CD4-positive, alpha-beta T cell treated with Interleukin-1 beta for 1 hour (primary cell): ENCODE data around the gene GRAP.

Experiments
- DNase-seq, 2 donors: peaks; one replicate each; pipeline ENCODE4 v3.0.0-alpha.2; 2020 to 2022

Gene GRAP

DNA sequence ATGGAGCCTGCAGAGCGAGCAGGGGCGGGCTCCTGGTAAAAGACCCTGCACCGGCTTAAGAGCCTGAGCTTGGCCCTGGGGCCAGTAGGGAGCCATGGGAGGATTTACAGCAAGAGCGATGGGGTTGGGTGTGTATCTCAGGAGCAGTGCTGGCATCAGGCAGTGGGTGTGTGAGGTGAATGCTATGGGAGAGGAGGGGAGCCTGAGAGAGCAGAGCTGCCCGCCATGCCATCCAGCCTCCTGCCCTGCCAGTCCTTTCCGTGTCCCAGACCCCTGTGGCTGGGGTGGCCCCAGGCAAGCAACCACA is 65.5 kb downstream of the GRAP start:
- no peak for DNase-seq

DNA sequence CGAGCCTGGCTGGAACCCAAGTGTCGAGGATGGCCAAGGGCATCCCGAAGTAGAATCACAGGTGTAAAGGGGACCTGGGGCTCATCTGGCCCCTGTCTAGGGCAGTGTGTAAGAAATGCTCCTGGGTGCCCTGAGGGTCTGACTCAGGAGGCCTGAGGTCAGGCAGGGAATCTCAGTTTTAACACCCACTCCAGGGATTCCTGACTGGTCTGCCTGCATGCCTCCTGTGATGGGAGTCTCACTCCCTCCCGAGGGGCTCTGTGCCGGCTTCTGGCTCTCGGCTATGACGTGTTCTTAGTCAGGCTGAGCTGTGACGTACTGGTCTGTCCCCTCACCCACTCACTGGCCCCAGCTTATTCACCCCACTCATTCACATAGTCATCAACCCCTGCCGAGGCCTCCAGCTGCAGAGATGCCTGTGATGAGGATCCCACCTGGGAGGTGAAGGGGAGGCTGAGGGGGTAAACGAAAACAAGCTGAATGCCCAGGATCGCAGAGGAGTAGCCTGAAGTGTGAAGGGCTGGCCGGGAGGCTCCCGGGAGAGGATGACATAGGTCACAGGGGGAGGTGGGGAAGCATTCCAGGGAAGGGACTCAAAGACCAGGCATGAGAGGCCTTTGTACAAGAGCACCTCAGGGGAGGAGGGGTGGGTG is 65.9 kb downstream of the GRAP start:
- no peak for DNase-seq

DNA sequence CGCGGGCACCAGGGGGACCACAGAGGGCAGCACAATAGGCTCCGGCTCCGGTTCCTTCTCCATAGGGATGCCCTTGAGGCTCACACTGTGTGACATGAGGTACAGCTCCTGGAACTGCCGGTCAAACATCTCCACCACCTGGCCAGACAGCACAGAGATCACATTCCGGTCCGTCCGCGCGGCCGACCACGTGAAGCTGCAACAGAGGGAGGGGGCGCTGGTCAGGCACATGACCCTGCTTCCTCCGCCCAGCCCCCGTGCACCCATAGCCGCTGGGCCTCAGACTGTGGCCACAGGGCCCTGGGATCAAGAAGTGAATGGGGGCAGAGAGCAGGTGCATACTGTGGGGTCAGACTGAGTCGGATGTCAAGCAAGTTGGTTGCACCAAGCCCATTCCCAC is 68.1 kb downstream of the GRAP start:
- no peak for DNase-seq

DNA sequence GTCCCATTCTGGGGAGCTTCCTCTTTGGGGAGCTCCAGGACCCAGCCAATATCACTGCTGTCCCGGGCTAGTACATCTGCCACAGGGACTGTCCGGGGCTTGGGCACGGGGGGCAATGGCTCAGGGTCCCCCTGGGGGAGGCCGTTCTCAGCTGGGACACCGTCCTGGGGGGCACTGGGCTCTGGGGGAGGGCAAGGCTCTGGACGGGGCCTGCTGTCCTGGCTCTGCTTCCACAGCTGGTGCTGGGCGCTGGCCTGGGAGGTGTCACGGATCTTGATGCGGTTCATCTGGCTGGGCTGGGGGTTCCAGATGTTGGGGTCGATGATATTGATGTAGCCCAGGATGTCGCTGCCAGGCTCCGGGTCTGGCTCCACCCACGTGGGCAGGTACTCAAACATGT is 68.7 kb downstream of the GRAP start:
- DNase-seq, result no peak

DNA sequence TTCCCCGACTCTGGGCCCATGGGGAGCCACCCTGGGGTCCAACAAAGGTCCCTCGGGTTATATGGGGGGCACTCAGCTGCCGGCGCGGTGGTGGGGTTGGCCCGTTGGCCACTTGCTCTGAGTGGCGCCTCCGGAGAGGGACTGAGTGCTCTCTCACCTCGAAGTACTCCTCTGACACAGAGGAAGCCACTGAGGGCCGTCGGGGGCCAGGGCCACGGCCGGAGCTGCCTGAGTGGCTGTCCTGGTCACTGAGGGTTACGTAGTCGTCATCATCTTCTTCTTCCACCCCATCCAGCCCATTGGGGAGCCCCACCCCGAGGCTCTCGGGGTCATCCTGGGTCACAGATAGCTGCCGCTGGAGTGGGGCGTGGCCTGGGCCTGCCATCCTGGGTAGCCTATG is 69.1 kb downstream of the GRAP start:
- DNase-seq, result no peak

DNA sequence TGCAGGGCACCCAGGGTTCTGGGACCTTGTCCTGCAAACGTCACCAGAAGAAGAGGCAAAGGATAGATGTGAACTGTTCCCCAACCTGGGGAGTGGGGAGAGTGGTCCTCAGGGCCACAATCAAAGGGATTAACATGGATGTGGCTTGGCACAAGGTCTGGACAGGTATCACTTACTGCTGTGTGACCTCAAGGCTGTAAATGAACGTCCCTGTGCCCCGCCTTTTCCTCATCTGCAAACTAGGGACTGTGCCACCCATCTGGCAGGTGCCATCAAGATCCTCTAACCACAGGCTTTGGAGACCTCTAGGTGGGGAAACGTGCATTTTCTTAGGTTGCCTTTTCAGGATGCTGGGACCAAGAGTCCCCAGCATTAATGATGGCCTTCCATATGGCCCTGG is 69.7 kb downstream of the GRAP start:
- DNase-seq, result no peak

DNA sequence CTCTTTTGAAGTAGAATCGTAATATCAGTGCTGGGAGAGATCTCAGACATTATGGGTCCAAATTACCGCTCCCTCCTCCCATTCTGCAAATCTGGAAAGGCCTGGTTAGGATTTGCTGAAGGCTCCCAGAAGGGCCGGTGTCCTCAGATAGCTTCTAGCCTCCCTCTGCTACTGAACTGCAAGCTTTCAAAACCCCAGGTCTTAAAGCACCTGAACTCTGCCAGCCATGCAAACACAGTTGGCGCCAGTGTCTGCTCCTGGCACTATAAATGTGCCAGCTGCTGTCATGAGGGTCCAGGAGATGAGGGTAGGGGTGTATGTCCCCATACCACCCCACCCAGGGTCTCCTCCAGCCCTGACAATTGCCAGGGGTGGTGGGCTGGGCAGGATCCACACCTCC is 70.6 kb downstream of the GRAP start:
- DNase-seq, result no peak

DNA sequence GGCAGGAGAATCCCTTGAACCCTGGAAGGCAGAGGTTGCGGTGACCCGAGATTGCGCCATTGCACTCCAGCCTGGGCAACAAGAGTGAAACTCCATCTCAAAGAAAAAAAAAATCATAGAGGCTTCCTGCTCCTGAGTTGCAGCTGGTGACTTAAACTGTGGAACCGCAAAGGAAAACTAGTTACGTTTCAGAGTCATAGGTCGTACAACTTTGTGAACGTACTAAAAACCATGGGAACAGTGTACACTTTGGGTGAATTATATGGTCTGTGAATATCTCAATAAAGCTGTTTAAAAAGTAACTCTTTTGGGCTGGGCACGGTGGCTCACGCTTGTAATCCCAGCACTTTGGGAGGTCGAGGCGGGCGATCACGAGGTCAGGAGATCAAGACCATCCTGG is 71.2 kb downstream of the GRAP start:
- no peak for DNase-seq

DNA sequence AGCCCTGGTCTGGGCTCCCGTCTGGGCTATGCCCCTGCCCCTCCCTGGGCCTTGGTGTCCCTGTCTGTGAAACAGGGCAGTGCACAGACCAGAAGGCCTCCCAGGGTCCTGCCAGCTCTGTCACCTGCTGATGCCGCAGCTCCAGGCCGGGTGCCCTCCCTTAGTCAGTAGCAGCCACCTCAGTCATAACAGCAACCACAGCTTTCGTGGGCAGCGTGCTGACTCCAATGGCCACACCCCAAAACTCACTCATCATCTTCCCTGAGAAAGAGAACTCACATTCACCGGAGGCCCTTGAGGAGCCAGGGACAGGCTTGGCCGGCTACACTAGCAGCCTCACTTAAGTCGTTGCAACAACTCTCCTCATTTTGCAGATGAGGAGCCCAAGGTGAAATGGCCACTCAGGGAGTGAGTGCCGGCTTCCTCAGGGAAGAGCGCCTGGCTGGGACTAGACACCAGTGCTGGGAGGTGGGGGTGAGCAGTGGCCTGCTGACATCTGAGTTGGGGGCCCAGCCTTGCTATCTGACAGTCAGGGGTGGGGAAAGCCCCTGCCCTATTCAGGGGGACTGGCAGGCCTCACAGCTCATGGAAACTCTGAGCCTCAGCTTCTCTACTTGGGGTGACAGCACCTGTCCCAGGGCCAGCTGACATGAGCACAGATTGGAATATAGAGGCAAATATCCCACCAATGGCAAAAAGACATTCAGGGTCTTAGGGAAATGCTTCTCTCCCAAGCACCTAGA is 72.2 kb downstream of the GRAP start:
- DNase-seq, result no peak

DNA sequence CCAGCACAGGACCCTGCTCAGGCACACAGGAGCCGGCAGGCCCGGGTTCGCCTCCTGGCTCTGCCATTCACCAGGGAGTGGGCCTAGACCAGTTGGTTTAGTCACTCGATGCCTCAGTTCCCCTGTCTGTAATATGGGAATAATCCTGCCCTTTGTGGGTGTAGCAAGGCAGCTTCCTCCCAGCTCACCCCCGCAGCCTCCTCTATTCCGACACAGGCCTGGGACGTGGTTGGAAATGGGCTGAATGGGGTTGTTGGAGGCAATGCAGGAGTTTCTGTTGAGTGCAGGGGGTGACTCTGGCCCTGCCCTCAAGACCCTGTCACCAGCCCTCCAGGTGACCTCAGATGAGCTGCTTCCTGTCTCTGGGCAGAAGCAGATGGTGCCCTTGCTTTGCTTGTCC is 75.0 kb downstream of the GRAP start:
- DNase-seq, result no peak
